PFSK-1 (cell line): ENCODE measurements around the gene COL8A1.

Experiments
- FOXP2 ChIP-seq: optimal IDR thresholded peaks from 2 replicates; pipeline ENCODE3; 2011; ENCODE audit warnings: borderline replicate concordance, control low read depth, inconsistent platforms; ENCODE audit not compliant: insufficient read depth; ENCODE audit errors: extremely low read length, extremely low read depth
- POLR2AphosphoS5 ChIP-seq: IDR thresholded peaks from 2 replicates; pipeline ENCODE4 v1.6.1; 2012; ENCODE audit warnings: low read depth, mild to moderate bottlenecking, control low read depth, low read length, moderate library complexity
- SIN3A ChIP-seq: IDR thresholded peaks from 2 replicates; pipeline ENCODE4 v1.6.1; 2012; ENCODE audit warnings: mild to moderate bottlenecking, low read length, moderate library complexity, borderline replicate concordance; ENCODE audit not compliant: insufficient read depth
- TAF1 ChIP-seq: IDR thresholded peaks from 2 replicates; pipeline ENCODE4 v1.6.1; 2012; ENCODE audit warnings: low read length, control low read depth, borderline replicate concordance; ENCODE audit not compliant: insufficient read depth
- TF ChIP-seq, protein P1 (sequence below), 2 experiments: IDR thresholded peaks; 2 replicates each; pipeline versions ENCODE4 v1.6.1 to v1.8.0; 2011 to 2012; ENCODE audit warnings: low read depth in 2 of 2, low read length in 2 of 2, control low read depth in 1 of 2, inconsistent platforms in 1 of 2, mild to moderate bottlenecking in 1 of 2, moderate library complexity in 1 of 2; ENCODE audit not compliant: insufficient read depth in 1 of 2

COL8A1 gene

DNA sequence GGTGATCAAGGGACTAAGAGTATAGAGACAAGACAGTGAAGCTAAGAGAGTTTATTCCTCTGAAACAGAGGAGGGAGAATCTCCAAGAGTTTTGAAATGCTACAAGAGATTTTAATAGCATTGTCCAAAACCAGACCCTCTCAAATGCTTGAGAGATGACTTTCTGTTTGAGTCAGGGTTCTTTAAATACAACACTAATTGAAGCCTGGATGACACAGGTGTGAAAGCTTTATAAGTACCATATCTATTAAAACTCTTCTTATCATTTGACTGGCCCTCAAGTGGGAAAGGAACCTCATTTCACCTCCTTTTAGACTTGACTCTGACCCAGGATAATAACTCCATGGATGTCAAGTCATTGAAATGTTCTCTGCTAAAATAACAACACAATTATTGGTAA, 5.6 kb downstream of the COL8A1 start:
- no peak for TF ChIP-seq FOXP2
- TF ChIP-seq, protein P1, sequence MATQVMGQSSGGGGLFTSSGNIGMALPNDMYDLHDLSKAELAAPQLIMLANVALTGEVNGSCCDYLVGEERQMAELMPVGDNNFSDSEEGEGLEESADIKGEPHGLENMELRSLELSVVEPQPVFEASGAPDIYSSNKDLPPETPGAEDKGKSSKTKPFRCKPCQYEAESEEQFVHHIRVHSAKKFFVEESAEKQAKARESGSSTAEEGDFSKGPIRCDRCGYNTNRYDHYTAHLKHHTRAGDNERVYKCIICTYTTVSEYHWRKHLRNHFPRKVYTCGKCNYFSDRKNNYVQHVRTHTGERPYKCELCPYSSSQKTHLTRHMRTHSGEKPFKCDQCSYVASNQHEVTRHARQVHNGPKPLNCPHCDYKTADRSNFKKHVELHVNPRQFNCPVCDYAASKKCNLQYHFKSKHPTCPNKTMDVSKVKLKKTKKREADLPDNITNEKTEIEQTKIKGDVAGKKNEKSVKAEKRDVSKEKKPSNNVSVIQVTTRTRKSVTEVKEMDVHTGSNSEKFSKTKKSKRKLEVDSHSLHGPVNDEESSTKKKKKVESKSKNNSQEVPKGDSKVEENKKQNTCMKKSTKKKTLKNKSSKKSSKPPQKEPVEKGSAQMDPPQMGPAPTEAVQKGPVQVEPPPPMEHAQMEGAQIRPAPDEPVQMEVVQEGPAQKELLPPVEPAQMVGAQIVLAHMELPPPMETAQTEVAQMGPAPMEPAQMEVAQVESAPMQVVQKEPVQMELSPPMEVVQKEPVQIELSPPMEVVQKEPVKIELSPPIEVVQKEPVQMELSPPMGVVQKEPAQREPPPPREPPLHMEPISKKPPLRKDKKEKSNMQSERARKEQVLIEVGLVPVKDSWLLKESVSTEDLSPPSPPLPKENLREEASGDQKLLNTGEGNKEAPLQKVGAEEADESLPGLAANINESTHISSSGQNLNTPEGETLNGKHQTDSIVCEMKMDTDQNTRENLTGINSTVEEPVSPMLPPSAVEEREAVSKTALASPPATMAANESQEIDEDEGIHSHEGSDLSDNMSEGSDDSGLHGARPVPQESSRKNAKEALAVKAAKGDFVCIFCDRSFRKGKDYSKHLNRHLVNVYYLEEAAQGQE (IDR thresholded peaks at IDR 0.05; ENCODE audit: insufficient read depth in 1 of 2, low read depth in 2 of 2, low read length in 2 of 2) = no peak
- no peak for TF ChIP-seq SIN3A
- no peak for TF ChIP-seq POLR2AphosphoS5
- no peak for TF ChIP-seq TAF1

DNA sequence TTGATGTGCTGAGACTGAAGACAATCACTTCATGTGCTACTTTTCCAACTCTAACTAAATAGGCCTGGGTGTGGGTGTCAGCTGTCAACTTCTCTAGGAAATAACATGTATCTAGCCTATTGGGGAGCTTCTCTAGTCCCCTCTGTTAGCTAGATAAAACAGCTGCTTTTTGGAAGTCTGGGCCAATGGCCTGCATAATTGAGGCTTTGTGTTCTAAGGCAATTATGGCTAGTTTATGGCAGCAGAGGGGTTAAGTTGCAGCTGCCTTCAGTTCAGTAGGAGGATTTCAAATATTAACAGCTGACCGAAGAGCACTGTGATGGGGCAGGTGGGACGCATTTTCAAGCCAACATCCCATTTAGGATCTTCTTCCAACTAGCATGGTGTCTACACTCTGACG, 6.4 kb downstream of the COL8A1 start:
- TF ChIP-seq SIN3A (no peak), TAF1 (no peak)

- TF ChIP-seq, protein P1 (IDR thresholded peaks at IDR 0.05; ENCODE audit: insufficient read depth in 1 of 2, low read depth in 2 of 2, low read length in 2 of 2) = no peak
- no peak for TF ChIP-seq TAF1
- TF ChIP-seq POLR2AphosphoS5 = no peak
- no peak for TF ChIP-seq FOXP2
- TF ChIP-seq SIN3A = no peak
Observed at GRCh38 chr3:99645277-99646106, 7.1 kb downstream of the COL8A1 start.

- TF ChIP-seq, protein P1 (IDR thresholded peaks at IDR 0.05; ENCODE audit: insufficient read depth in 1 of 2, low read depth in 2 of 2, low read length in 2 of 2) = no peak
- TF ChIP-seq POLR2AphosphoS5 = no peak
- no peak for TF ChIP-seq SIN3A
- TF ChIP-seq TAF1 = no peak
- no peak for TF ChIP-seq FOXP2
Observed at GRCh38 chr3:99646107-99646435, 7.7 kb downstream of the COL8A1 start.

- no peak for TF ChIP-seq TAF1
Observed at GRCh38 chr3:99647081-99647480, 8.7 kb downstream of the COL8A1 start.

DNA sequence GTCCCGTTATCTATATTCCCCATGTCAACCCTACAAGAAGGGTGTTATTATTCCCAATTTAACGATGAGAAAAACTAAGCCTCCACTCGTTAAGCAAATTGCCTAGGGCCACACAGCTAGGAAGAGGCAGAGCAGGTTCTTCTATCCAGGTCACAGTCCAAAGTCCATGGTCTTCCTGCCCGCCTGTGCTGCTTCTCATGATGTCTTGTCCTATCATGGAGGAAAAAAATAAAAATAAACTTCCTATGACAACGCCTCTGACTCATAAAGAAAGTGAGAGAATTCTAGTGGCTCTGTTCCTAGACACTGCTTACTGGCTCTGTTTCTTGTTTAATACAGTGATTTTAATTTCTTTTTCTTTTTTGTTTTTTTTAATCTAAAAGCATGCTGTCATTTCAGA, 9.7 kb downstream of the COL8A1 start:
- TF ChIP-seq, protein P1 (IDR thresholded peaks at IDR 0.05; ENCODE audit: insufficient read depth in 1 of 2, low read depth in 2 of 2, low read length in 2 of 2) = no peak
- TF ChIP-seq SIN3A (no peak), FOXP2 (no peak), POLR2AphosphoS5 (no peak), TAF1 (no peak)
